Activated CD8-positive, alpha-beta T cell treated with anti-CD3 and anti-CD28 coated beads for 36 hours (primary cell): ENCODE measurements around the gene PVRIG. TPM values are rescaled to one million over a fixed set of nuclear protein-coding genes. Genes with fewer than 3 reads are reported as not detected.

Source experiments
- ATAC-seq: fragments of 200-7000 bp; cut with Tn5 transposase; one replicate; pipeline ENCODE4 v1.10.0; 2021; ENCODE audit warnings: mild to moderate bottlenecking, moderate library complexity
- CTCF ChIA-PET: fragments of 350-600 bp; sonication (Branson Sonifier 250); formaldehyde crosslinking; loops from one replicate; lab custom pipeline; 2021; ENCODE audit warnings: antibody characterized with exemption; lab: Charles Lee
- POLR2A ChIA-PET: fragments of 350-600 bp; sonication (Branson Sonifier 250); formaldehyde crosslinking; loops from one replicate; lab custom pipeline; 2021; ENCODE audit warnings: antibody characterized with exemption; lab: Charles Lee
- DNase-seq: peaks from one replicate; pipeline ENCODE4 v3.0.0-alpha.2; 2020
- H3K27ac Mint-ChIP-seq: one replicate; pipeline ENCODE4 v1.8.0; 2021; ENCODE audit warnings: mild to moderate bottlenecking, mixed read lengths
- H3K27me3 Mint-ChIP-seq: one replicate; pipeline ENCODE4 v1.8.0; 2021; ENCODE audit warnings: mixed read lengths
- H3K36me3 Mint-ChIP-seq: one replicate; pipeline ENCODE4 v1.8.0; 2021; ENCODE audit warnings: low read depth, mixed read lengths
- H3K4me1 Mint-ChIP-seq: one replicate; pipeline ENCODE4 v1.8.0; 2021; ENCODE audit warnings: low read depth, mixed read lengths
- H3K4me3 Mint-ChIP-seq: one replicate; pipeline ENCODE4 v1.8.0; 2021; ENCODE audit warnings: mild to moderate bottlenecking, moderate library complexity, mixed read lengths
- H3K9me3 Mint-ChIP-seq: one replicate; pipeline ENCODE4 v1.8.0; 2021; ENCODE audit warnings: mixed read lengths
- CTCF ChIP-seq: fragments of 200-600 bp; IDR thresholded peaks from one replicate; pipeline ENCODE4 v1.8.0; 2022; ENCODE audit warnings: antibody characterized with exemption, mild to moderate bottlenecking
- intact Hi-C: fragments of 100-400 bp; cut with micrococcal nuclease; formaldehyde crosslinking; loops from one replicate; pipeline ENCODE4 v1.10.0; 2022
- total RNA-seq, 2 experiments: library from RNA; stranded (reverse); gene quantifications; one replicate each; pipeline ENCODE4 v1.2.3, GENCODE V29; 2021

Gene PVRIG
- total RNA-seq, 2 experiments from 2014 or later, result 29.8 to 30.2 TPM

- no peak overlapping the region for H3K27ac Mint-ChIP-seq
- H3K36me3 Mint-ChIP-seq, result no peaks in the 10 kb centered on the region
- H3K9me3 Mint-ChIP-seq, result no peaks in the 10 kb centered on the region
- no peak for TF ChIP-seq CTCF
- no peak for ATAC-seq
- ChIA-PET CTCF (interaction anchor here (2.2 kb wide), 1 partner anchor 65 kb away, joined by 8 read pairs; no protein-coding TSS in a partner anchor), POLR2A (no interaction called here)
- no peak for DNase-seq
- H3K4me3 Mint-ChIP-seq, result no peak overlapping the region
- peaks cover 13% of the 10 kb centered on the region for H3K4me1 Mint-ChIP-seq
- H3K27me3 Mint-ChIP-seq, result no peaks in the 10 kb centered on the region
- intact Hi-C loops, result no loop called here
Measured at GRCh38 chr7:100198266-100198665, 21.5 kb upstream of the PVRIG start.

GRCh38 chr7:100200693-100201092 lies 19.1 kb upstream of the PVRIG start:
- no peak overlapping the region for H3K4me3 Mint-ChIP-seq
- TF ChIP-seq CTCF, result no peak
- no peak overlapping the region for H3K27ac Mint-ChIP-seq
- intact Hi-C loops, result no loop called here
- no peak for ATAC-seq
- H3K36me3 Mint-ChIP-seq, result no peaks in the 10 kb centered on the region
- peaks cover 10% of the 10 kb centered on the region for H3K4me1 Mint-ChIP-seq
- ChIA-PET POLR2A (interaction anchor here (0.6 kb wide), 1 partner anchor 31 kb away, joined by 3 read pairs; no protein-coding TSS in a partner anchor), CTCF (interaction anchor here (1.3 to 4.8 kb wide), 2 partner anchors 12 to 68 kb away, joined by 5 to 33 read pairs; no protein-coding TSS in a partner anchor)
- H3K27me3 Mint-ChIP-seq, result no peaks in the 10 kb centered on the region
- no peak for DNase-seq
- H3K9me3 Mint-ChIP-seq, result no peaks in the 10 kb centered on the region

GRCh38 chr7:100204454-100204853 lies 15.3 kb upstream of the PVRIG start:
- no peak for DNase-seq
- ATAC-seq, result no peak
- H3K4me1 Mint-ChIP-seq, result peaks cover 22% of the 10 kb centered on the region
- intact Hi-C loops, result no loop called here
- H3K36me3 Mint-ChIP-seq, result no peaks in the 10 kb centered on the region
- no peak overlapping the region for H3K27ac Mint-ChIP-seq
- ChIA-PET CTCF (interaction anchor here (0.9 to 1.2 kb wide), 3 partner anchors 12 to 14 kb away, joined by 3 to 6 read pairs (median 3); no protein-coding TSS in a partner anchor), POLR2A (no interaction called here)
- H3K9me3 Mint-ChIP-seq, result no peaks in the 10 kb centered on the region
- H3K27me3 Mint-ChIP-seq, result no peaks in the 10 kb centered on the region
- no peak for TF ChIP-seq CTCF
- no peak overlapping the region for H3K4me3 Mint-ChIP-seq

GRCh38 chr7:100208911-100209408 lies 10.8 kb upstream of the PVRIG start:
- ChIA-PET POLR2A (interaction anchor here (1.3 to 3.7 kb wide), 3 partner anchors 12 to 126 kb away, joined by 5 to 28 read pairs (median 5); partner anchors contain the start of gene PVRIG), CTCF (interaction anchor here (1.3 to 7.7 kb wide), 7 partner anchors 9 to 77 kb away, joined by 3 to 60 read pairs (median 11); no protein-coding TSS in a partner anchor)
- no peak for TF ChIP-seq CTCF
- intact Hi-C loops, result no loop called here
- Mint-ChIP-seq H3K27ac (peak overlapping the region; percentile 76), H3K9me3 (no peaks in the 10 kb centered on the region), H3K36me3 (no peaks in the 10 kb centered on the region), H3K4me3 (no peak overlapping the region), H3K4me1 (peaks cover 46% of the 10 kb centered on the region), H3K27me3 (no peaks in the 10 kb centered on the region)
- DNase-seq, result peak; percentile 85
- ATAC-seq, result peak; percentile 83

- peak overlapping the region; percentile 37 for H3K27ac Mint-ChIP-seq
- ATAC-seq (no peak), DNase-seq (no peak)
- H3K36me3 Mint-ChIP-seq, result no peaks in the 10 kb centered on the region
- H3K9me3 Mint-ChIP-seq, result no peaks in the 10 kb centered on the region
- no peaks in the 10 kb centered on the region for H3K27me3 Mint-ChIP-seq
- intact Hi-C loops, result no loop called here
- H3K4me1 Mint-ChIP-seq, result peaks cover 51% of the 10 kb centered on the region
- no peak overlapping the region for H3K4me3 Mint-ChIP-seq
- ChIA-PET POLR2A (interaction anchor here (1.3 to 3.7 kb wide), 4 partner anchors 11 to 127 kb away, joined by 4 to 28 read pairs (median 5); partner anchors contain the start of genes GPC2, PVRIG and STAG3), CTCF (interaction anchor here (1.2 to 7.7 kb wide), 7 partner anchors 8 to 80 kb away, joined by 3 to 60 read pairs (median 11); no protein-coding TSS in a partner anchor)
- TF ChIP-seq CTCF, result no peak
Measured at GRCh38 chr7:100209493-100209892, 10.3 kb upstream of the PVRIG start.
